HG03469 (cell line): Measurements from ENCODE around the gene CLPTM1.
"Not testable (repeated sequence)": the region's sequence is repeated elsewhere in the genome, so short reads cannot be mapped to it uniquely, and the experiment has no call there.

Source experiments
- ATAC-seq: cut with Tn5 transposase; IDR thresholded peaks from one replicate; pipeline ENCODE4 v1.9.1; 2021; ENCODE audit warnings: mild to moderate bottlenecking, moderate library complexity, moderate number of reproducible peaks; ENCODE audit not compliant: unreplicated experiment

Gene CLPTM1

DNA sequence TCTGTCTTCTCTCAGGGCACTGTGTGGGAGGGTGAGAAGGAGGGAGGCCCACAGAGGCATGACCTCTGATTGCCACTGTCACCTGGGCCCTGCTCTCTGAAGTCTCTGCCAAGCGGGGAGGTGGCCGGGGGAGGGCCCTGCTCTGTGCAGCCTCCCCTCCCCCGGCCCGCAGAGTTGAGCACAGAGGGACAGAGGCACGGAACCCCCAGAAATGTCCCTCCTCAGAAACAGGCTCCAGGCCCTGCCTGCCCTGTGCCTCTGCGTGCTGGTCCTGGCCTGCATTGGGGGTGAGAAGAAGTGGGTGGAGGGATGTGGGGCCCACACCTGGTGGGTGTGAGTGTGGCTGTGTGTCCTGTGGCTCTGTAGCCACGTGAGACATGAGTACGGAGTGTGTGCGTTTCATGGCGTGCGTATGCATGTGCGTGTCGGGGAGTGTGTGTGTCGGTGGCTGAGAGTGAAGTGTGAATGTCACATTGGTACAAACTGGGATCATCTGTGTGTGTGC is 13.1 kb upstream of the CLPTM1 start, which contains the start of gene APOC4:
APOC4 (plus strand) TSS at position 171 of the 505 bp plus-strand sequence; CDS start at position 212, 41 bp downstream.
- no peak for ATAC-seq

DNA sequence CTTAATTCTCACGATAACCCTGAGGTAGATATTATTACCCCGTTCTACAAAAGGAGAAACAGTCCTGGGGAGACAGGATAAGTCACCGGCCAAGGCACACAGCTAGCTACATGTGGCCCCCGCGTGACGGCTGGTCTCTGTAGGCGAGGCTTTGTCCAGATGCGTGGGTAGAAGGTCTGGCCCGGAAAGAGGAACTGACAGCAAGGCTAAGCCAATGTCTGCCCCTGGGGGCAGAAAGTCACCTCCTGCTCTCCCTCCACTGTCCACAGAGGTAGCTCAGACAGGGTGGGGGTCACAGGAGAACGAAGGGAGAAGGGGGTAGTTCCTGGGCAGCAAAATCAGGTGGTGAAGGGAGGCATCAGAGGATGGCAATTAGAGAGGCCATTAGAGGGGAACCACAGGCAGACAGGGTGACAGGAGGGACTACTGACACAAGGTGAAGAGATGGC is 11.4 kb upstream of the CLPTM1 start:
- ATAC-seq: peak; percentile 64

DNA sequence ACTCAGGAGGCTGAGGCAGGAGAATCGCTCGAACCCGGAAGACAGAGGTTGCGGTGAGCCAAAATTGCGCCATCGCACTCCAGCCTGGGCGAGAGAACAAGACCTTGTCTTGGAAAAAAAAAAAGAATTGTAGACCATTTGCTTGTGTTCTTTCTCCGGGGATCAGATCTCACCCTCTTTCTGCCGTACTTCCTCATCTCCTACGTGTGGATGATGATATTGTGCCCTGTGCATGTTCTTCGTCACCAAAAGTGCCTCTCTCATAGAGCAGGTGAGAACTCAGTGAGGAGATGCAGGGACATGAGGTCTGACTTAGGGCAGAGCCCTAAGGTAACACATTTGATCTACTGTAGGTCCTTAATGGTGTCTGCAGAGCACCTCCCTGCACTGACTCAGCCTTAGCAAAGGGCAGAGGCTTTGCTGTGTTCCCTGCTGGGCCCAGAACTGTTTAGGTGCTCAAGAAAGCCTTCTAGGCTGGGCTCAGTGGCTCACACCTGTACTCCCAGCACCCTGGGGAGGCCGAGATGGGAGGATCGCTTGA is 8.1 kb upstream of the CLPTM1 start:
- ATAC-seq: no peak

DNA sequence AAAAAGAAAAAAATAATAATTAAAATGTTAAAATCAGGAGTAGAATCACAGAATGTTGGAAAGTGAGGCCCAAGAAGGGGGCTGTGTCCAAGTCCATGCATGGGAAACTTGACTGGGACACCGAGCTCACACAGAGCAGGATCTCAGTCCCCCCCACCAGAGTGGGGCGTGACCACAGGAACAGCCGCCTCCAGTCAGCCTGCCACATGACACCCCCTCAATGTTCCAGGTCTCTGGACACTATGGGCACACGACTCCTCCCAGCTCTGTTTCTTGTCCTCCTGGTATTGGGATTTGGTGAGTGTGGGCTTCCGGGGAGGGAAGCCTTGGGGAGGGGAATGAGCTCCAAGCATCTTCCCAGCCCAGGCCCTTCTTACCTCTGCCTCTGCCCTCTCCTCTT is 6.9 kb upstream of the CLPTM1 start:
- ATAC-seq: no peak

DNA sequence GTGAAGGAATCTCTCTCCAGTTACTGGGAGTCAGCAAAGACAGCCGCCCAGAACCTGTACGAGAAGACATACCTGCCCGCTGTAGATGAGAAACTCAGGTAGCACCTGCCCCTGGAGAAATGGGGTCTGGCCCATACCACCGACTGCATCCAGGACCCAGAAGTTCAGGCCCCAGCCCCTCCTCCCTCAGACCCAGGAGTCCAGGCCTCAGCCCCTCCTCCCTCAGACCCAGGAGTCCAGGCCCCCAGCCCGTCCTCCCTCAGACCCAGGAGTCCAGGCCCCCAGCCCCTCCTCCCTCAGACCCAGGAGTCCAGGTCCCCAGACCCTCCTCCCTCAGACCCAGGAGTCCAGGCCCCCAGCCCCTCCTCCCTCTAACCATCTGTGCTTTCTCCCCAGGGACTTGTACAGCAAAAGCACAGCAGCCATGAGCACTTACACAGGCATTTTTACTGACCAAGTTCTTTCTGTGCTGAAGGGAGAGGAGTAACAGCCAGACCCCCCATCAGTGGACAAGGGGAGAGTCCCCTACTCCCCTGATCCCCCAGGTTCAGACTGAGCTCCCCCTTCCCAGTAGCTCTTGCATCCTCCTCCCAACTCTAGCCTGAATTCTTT is 6.3 kb upstream of the CLPTM1 start:
- ATAC-seq: no peak

DNA sequence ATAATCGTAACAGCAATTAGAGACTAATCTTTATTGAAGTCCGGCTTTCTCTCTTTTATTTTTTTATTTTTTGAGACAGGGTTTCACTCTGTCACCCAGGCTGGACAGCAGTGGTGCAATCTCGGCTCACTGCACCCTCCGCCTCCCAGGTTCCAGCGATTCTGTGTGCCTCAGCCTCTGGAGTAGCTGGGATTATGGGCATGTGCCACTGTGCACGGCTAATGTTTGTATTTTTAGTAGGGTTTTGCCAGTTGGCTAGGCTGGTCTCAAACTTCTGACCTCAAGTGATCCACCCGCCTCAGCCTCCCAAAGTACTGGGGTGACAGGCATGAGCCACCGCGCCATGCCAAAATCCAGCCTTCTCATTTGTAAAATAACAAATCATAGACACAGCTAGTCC is 5.6 kb upstream of the CLPTM1 start:
- ATAC-seq: no peak

DNA sequence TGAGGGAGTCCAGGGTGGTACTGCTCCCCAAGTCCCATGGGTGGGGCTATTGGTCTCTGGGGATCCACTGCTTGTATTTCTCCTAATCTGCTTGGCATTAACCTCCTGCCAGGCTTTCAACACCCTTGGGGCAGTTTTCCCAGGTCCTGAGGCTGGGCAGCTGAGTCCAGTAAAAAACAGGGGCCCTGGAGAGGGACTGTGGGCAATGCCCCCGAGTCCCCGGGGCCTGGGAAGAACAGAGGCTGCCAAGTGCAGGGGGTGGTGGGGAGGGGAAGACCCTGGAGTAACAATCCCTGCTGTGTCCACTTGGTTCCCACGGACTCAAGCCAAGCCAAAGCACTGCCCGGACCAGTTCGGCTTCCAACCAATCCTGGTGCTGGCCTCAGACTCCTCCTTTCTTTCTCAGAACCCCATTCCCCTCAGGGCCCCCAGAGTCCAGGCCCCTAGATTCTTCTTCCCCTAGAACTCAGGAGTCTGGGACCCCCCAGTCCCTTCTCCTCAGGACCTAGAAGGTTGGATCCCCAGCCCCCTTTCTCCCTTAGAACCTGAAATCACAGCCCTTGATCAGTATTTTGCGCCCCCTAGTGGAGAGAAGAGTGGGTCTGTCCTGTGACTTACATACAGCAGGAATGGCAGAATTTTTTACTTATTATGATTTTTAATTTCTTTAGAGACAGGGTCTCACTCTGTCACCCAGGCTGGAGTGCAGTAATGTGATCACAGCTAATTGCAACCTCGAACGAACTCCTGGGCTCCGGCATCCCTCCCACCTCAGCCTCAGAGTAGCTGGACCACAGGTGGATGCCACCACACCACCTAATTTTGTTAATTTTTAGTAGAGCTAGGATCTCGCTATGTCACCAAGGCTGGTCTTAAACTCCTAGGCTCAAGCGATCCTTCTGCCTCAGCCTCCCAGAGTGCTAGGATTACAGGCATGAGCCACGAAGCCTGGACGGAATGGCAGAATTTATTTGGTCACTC is 3.7 kb upstream of the CLPTM1 start:
- no peak for ATAC-seq

DNA sequence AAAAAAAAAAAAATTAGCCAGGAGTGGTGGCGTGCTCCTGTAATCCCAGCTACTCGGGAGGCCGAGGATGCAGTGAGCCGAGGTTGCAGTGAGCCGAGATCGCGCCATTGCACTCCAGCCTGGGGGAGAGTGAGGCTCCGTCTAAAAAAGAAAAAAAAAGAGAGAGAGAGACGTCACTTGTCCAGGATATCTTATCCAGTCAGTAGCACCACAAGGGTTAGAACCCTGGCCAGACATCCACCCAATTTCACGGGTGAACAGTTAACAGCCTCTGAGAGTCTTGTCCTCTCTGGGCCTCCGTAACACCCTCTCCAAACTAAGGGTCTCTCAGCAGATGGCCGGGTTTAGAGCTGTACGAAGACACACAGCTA is 917 bp upstream of the CLPTM1 start:
- ATAC-seq: peak; percentile 7

DNA sequence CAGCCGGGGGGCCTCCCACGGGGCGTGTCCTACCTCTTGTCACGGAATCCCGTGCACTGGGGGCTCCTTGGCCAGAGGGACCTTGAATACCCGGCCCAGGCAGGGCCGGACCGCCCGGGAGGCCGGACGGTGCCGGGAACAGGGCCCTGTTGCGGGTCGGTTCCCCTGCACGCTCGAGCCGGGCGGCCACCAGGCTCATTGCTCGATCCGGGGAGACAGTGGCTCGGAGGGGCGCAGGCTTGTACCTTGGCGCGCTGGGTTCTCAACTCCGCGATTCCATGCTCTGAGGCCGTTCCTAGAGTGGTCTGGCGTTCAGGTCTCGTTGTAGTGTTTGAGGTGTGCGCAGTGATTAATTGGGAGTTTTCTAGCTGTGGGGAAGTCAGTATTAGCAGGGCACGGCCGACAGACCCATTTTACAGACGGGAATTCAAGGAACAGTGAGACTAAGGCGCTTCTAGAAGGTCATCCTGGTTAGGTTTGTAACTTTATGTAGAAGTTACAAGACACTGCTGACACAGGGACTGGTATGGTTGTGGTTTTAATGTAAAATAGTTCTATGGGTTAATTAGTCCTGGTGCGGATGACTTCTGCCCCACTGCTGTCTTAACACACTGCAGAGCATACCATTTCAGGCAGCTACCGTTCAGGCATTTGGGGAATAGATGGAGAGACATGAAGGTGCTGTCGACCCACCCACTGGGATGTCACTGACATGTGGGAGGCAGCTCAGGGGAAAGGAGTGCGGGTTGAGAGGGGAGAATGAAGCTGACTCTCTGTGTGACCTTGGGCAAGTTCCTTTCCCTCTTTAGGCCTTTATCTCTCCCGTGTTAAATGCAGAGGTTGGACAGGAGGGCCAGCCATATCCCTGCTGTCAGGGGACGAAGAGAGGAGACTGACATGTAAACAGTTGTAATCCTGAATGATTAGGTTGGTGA is 592 bp downstream of the CLPTM1 start:
- peak; percentile 11 for ATAC-seq

DNA sequence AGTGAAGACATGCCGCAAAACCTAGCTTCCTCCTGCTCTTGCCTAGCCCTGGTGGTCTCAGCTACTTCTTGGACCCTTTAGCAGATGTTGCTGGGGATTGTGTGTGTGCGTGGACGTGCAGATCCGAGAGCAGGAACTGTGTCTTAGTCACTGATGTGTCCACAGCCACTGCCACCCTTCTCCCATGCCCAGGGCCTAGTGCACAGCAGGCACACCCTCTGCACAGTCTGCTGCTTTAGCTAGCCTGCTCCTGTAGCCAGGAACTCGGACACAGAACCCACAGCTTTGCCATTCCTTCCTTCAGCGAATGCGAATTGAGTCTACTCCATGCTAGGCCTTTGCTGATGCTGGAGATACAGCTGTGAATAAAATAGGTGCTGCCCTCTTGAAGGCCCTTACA is 2.3 kb downstream of the CLPTM1 start:
- ATAC-seq: no peak

DNA sequence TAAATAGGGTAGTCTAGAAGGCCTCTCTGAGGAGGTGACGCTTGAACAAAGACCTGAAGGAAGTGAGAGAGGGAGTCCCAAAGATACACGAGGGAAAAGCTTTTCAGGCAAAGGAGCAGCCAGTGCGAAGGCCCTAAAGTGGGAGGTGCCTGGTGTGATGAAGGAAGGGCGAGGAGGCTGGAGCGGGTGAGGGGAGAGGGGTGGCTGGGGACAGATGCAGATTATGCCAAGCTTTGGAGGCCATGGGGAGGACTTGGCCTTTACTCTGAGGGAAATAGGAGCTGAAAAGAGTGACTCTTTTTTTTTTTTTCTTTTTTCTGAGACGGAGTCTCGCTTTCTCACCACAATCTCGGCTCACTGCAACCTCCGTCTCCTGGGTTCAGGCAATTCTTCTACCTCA is 2.9 kb downstream of the CLPTM1 start:
- ATAC-seq: no peak

DNA sequence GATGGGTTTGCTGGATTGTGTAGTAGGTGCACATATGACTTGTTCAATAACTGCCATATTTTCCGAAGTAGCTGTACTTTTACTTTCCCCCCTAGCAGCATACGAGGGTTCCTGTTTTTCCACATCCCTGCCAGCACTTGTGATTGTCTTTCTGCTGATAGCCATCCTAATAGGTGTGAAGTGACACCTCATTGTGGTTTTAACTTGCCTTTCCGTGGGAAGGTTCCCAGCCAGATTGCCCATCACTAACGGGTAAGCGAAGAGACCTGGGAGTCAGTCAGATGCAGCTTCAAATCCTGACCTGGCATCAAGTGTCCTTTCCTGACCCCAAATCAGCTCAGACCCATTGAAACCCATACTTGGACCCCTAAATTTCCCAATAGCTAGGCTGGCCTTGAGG is 4.5 kb downstream of the CLPTM1 start:
- no peak for ATAC-seq

DNA sequence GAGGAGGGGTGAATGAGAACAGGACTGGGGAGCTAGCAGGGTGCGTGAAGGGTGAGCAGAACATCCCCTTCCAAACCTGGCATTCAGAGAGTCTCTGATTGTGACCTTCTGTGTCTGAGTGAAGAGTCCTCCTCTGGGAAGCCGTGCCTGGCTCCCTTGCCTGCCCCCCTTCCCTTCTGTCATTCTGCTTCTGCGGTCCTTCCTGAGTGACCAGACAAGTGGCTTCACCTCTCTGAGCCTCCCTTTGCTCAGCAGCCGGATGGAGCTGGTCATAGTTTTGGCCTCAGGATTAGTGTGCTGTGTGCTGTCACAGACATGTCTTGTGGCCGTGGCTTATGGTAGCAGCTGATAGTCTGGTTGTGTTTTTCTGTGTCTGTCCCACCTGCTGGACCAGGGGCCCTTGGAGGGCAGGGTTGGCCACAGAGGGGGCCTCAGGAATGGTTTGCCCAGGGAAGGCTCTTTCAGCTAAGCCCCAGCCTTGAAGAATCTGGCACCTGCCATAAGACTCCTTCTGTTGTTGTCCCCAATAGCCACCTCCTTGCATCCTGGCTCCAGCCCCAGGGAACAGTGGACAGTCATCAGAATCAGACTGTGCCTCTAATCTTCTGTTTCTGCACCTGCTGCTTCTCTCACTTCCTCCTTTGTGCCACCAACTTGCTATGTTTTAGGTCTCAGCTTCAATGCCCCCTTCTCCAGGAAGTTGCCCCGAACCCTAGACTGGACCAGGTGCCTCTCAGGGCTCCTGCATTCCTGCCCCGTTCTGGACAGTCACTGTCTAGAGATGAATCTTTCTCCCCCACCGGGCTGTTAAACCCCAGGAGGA is 5.9 kb downstream of the CLPTM1 start:
- ATAC-seq: no peak

DNA sequence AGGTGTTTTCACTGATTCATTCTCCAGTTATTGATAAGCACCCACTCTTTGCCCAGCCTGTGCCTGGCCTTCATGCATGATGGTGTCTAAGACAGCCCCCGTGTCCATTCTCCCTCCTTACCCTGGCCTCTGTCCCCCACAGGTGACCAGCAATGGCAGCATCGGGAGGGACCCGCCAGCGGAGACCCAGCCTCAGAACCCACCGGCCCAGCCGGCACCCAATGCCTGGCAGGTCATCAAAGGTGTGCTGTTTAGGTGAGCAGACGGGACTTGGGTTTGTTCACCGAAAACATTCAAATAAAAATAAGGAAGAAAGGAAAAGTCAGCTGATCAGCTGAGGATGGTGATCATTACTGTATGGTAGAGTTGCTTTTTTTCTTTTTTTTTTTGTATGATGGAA is 6.6 kb downstream of the CLPTM1 start:
- no peak for ATAC-seq

DNA sequence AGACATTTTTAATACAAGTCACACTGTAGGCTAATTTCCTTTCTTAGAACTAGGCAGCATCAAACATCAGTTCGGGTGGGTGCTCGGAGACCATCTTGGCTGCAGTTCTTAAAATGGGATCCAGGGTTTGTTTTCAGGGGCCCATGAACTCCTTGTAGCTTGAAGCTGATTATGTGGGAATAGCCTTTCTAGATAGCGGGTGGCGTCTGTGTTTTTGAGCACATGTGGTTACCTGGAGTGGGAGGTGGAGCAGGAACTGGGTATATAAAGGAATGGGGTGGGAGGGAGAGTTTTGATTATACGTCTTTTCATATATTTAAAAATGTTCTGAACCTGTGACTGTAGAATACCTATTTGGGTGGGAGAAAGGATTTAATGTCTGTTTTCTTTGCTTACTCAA is 12.9 kb downstream of the CLPTM1 start:
- ATAC-seq: no peak

DNA sequence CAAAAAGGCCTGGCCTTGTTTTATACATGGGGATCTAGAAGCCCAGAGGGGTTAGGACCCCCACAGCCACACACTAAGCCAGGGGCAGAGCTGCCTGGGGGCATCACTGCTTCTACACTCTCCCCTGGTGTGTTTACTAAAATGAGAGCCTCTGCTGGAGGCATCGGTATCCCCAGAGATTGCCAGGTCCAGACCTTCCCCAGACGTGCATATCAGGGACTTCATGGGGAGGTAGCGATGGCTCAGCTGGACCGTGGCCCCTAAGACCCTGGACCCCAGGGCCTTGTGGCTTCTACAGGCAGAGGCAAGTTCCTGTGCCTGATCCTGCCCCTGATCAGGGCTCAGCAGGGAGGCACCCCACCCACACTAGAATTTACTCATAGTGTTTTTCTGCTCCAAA is 13.5 kb downstream of the CLPTM1 start:
- ATAC-seq: no peak

DNA sequence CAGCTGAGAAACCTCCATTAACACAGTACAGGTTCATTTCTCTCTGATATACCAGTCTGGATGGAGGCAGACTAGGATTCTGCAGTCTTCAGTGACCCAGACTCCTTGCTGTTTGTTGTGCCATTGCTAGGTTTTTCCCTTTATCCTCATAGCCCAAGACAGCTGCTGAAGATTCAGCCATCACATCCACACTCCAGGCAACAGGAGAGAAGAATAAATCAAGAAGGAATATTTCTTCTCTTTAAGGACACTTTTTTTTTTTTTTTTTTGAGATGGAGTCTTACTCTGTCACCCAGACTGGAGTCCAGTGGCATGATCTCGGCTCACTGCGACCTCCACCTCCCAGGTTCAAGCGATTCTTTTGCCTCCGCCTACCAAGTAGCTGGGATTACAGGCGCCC is 14.3 kb downstream of the CLPTM1 start:
- no peak for ATAC-seq

DNA sequence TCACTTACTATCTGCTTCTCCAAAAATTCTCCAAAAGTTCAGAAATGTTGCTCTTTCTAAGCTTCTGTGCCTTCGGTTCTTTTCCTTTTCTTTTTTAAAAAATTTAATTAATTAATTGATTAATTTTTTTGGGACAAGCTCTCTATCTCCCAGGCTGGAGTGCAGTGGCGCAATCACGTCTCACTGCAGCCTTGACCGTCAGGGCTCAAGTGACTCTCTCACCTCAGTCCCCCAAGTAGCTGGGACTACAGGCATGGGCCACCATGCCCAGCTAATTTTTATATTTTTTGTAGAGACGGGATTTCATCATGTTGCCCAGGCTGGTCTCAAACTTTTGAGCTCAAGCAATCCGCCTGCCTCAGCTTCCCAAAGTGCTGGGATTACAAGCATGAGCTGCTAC is 16.3 kb downstream of the CLPTM1 start:
- ATAC-seq: not testable (repeated sequence)

DNA sequence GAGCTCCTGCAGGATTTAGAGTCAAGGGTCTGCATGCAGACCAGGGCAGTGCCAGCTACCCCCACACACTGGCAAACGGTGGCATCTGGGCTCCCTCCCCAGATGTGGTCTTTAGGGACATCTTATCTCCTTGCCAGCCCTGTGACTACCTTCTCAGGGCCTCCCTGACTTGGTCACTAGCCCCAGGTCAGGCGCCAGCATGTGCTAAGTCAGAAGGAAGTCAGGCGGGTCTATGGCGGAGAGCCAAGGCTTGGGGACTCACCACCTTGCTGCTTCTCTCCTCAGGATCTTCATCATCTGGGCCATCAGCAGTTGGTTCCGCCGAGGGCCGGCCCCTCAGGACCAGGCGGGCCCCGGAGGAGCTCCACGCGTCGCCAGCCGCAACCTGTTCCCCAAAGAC is 17.6 kb downstream of the CLPTM1 start:
- ATAC-seq: no peak
